HepG2 (cell line): ENCODE measurements around the gene SMARCE1. TPM values are rescaled to one million over a fixed set of nuclear protein-coding genes. Genes with fewer than 3 reads are reported as not detected.
A peak's percentile ranks its signal among the peaks of the same experiment; 100 is the strongest.

Experiments
- ATAC-seq: fragments of 200-7000 bp; cut with Tn5 transposase; 3 replicates; pipeline ENCODE4 v1.9.1; 2020; ENCODE audit warnings: mild to moderate bottlenecking, moderate library complexity
- BruUV-seq: library from RNA; stranded (reverse); fragments of 400-500 nt; replicated peaks from 2 replicates; lab custom pipeline; 2021; lab: Mats Ljungman, UMichigan
- CTCF ChIA-PET: fragments of 300-600 bp; formaldehyde crosslinking; extraction: SDS; loops from one replicate; lab custom pipeline; 2021; ENCODE audit warnings: low total read pairs, inconsistent platforms, low intra/inter-chr PET ratio; lab: Yijun Ruan, JAX
- POLR2A ChIA-PET: fragments of 350-600 bp; sonication (Branson Sonifier 250); formaldehyde crosslinking; loops from one replicate; lab custom pipeline; 2020; ENCODE audit warnings: antibody characterized with exemption, inconsistent platforms; lab: Yijun Ruan, JAX
- DNase-seq: peaks from one replicate; pipeline ENCODE4 v3.0.0-alpha.2; 2015; ENCODE audit warnings: low spot score
- FAIRE-seq: peaks from 3 replicates; lab custom pipeline; 2011; peaks lifted over from hg19 to GRCh38; lab: Jason Lieb, UNC
- H2AFZ ChIP-seq: one replicate; pipeline ENCODE4 v1.6.1; 2011; ENCODE audit warnings: low read length, inconsistent platforms
- H3K27ac ChIP-seq: fragments of 300-600 bp; 3 replicates; pipeline ENCODE4 v1.8.0; 2011; ENCODE audit warnings: mixed run types, mild to moderate bottlenecking, mixed read lengths, low read length, inconsistent platforms; ENCODE audit not compliant: insufficient read depth; ENCODE audit errors: extremely low read length
- H3K27me3 ChIP-seq, 2 experiments: fragments of 200-600 bp in 1 of 2; 2 replicates in 1 of 2; 3 replicates in 1 of 2; pipeline versions ENCODE4 v1.6.0 to v1.8.0; 2011; ENCODE audit warnings: low read length in 2 of 2, mild to moderate bottlenecking in 2 of 2, moderate library complexity in 2 of 2, inconsistent platforms in 1 of 2; ENCODE audit not compliant: insufficient read depth in 2 of 2, control insufficient read depth in 1 of 2
- H3K36me3 ChIP-seq, 2 experiments: fragments of 200-600 bp in 1 of 2; replicated peaks in 1 of 2; 2 replicates in 1 of 2; 3 replicates in 1 of 2; pipeline versions ENCODE4 v1.5.1 to v1.8.0; 2011; ENCODE audit warnings: low read length in 2 of 2, inconsistent platforms in 1 of 2; ENCODE audit not compliant: insufficient read depth in 2 of 2, control insufficient read depth in 1 of 2
- H3K4me1 ChIP-seq: 2 replicates; pipeline ENCODE4 v1.5.1; 2012; ENCODE audit warnings: low read length, inconsistent platforms; ENCODE audit not compliant: insufficient read depth
- H3K4me2 ChIP-seq: 2 replicates; pipeline ENCODE4 v1.6.0; 2011; ENCODE audit warnings: low read depth, low read length, inconsistent platforms
- H3K4me3 ChIP-seq, 3 experiments: fragments of 200-600 bp in 1 of 3; sonication (generic), shearing (Covaris generic) in 1 of 3; replicated peaks in 1 of 3; 2 replicates each; pipeline ENCODE4 v1.5.1; 2011 to 2016; ENCODE audit warnings: low read length in 3 of 3, inconsistent platforms in 2 of 3, low read depth in 2 of 3, mild to moderate bottlenecking in 2 of 3, control low read depth in 1 of 3, mixed read lengths in 1 of 3; ENCODE audit not compliant: insufficient read depth in 1 of 3
- H3K79me2 ChIP-seq: one replicate; pipeline ENCODE4 v1.6.1; 2011; ENCODE audit warnings: low read length, inconsistent platforms; ENCODE audit not compliant: insufficient read depth
- H3K9ac ChIP-seq: 2 replicates; pipeline ENCODE4 v1.6.0; 2011; ENCODE audit warnings: mild to moderate bottlenecking, low read depth, low read length, inconsistent platforms; ENCODE audit not compliant: insufficient read depth
- H3K9me3 ChIP-seq: 2 replicates; pipeline ENCODE4 v1.5.1; 2012; ENCODE audit warnings: mild to moderate bottlenecking, low read length
- H4K20me1 ChIP-seq: 2 replicates; pipeline ENCODE4 v1.6.0; 2011; ENCODE audit warnings: inconsistent platforms, mild to moderate bottlenecking, low read length, moderate library complexity; ENCODE audit not compliant: insufficient read depth
- ARNT ChIP-seq: fragments of 450-650 bp; IDR thresholded peaks from 2 replicates; pipeline ENCODE4 v1.6.1; 2017
- BHLHE40 ChIP-seq: IDR thresholded peaks from 2 replicates; pipeline ENCODE4 v1.6.1; 2011; ENCODE audit warnings: low read length, improper control_type of control experiment
- CHCHD3 ChIP-seq: sonication (generic); formaldehyde crosslinking; IDR thresholded peaks from 2 replicates; pipeline ENCODE4 v1.8.0; 2022; ENCODE audit warnings: mild to moderate bottlenecking, missing genetic modification reagents, moderate library complexity
- FOXA1 ChIP-seq, 2 experiments: fragments of 450-650 bp in 1 of 2; sonication (generic) in 1 of 2; formaldehyde crosslinking in 1 of 2; IDR thresholded peaks; 2 replicates each; pipeline versions ENCODE4 v1.4.0 to v1.6.1; 2016 to 2020; ENCODE audit warnings: missing genetic modification reagents in 1 of 2
- FOXP1 ChIP-seq, 2 experiments: fragments of 450-650 bp in 1 of 2; IDR thresholded peaks; 2 replicates each; pipeline ENCODE4 v1.6.1; 2017 to 2018; ENCODE audit warnings: antibody characterized with exemption in 1 of 2
- POGZ ChIP-seq: sonication (generic); formaldehyde crosslinking; IDR thresholded peaks from 2 replicates; pipeline ENCODE4 v1.4.0; 2020; ENCODE audit warnings: mild to moderate bottlenecking, missing genetic modification reagents
- TGIF2 ChIP-seq: IDR thresholded peaks from 2 replicates; pipeline ENCODE4 v1.6.1; 2016; ENCODE audit warnings: control low read depth, missing compliant biosample characterization
- U2AF2 ChIP-seq: fragments of 200-400 bp; formaldehyde crosslinking; IDR thresholded peaks from 2 replicates; pipeline ENCODE4 v1.6.1; 2017; ENCODE audit warnings: low read depth, mild to moderate bottlenecking, low read length
- ZNF225 ChIP-seq: sonication (generic); formaldehyde crosslinking; IDR thresholded peaks from 2 replicates; pipeline ENCODE4 v1.4.0; 2020; ENCODE audit warnings: mild to moderate bottlenecking, missing genetic modification reagents
- ZNF451 ChIP-seq: sonication (generic); formaldehyde crosslinking; IDR thresholded peaks from 2 replicates; pipeline ENCODE4 v1.5.0; 2020; ENCODE audit warnings: mild to moderate bottlenecking, missing genetic modification reagents
- ZNF768 ChIP-seq: sonication (generic); formaldehyde crosslinking; IDR thresholded peaks from 2 replicates; pipeline ENCODE4 v1.4.0; 2020; ENCODE audit warnings: missing genetic modification reagents
- WGBS: methylation state at CpG from one replicate; pipeline ENCODE4 v1.1.6; 2017; ENCODE audit warnings: low lambda C conversion rate; 5-methylcytosine and 5-hydroxymethylcytosine counted together
- in situ Hi-C: cut with HindIII; loops from 2 replicates; pipeline ENCODE4 v1.10.0; 2017; ENCODE audit warnings: low pct_unique_long_range_greater_than_20kb; ENCODE audit not compliant: extremely low pct_ligation_motif_present
- intact Hi-C: fragments of 100-400 bp; cut with micrococcal nuclease; formaldehyde crosslinking; loops from one replicate; pipeline ENCODE4 v1.10.0; 2022; ENCODE audit not compliant: unreplicated experiment
- polyA plus RNA-seq, 8 experiments: library from polyadenylated mRNA; depleted of rRNA in 3 of 8; stranded (reverse) in 7 of 8; unstranded in 1 of 8; fragments of >200 nt; fragmentation: Illumina TruSeq in 4 of 8; extraction: Trizol in 4 of 8; gene quantifications; 2 replicates each; pipeline versions ENCODE4 v1.2.1 to v1.2.3, GENCODE V29; 2011 to 2016; ENCODE audit warnings: low read depth in 4 of 8, missing spikeins in 1 of 8, mixed read lengths in 1 of 8; ENCODE audit not compliant: insufficient read depth in 1 of 8
- total RNA-seq, 5 experiments: library from RNA; depleted of rRNA; stranded (reverse); fragments of >200 nt; fragmentation: Illumina TruSeq; extraction: Trizol; gene quantifications; 2 replicates each; pipeline ENCODE4 v1.2.3, GENCODE V29; 2016; ENCODE audit warnings: low read depth in 1 of 5
- TF ChIP-seq, protein P1 (sequence below): sonication (generic); formaldehyde crosslinking; IDR thresholded peaks from 2 replicates; pipeline ENCODE4 v1.4.0; 2020; ENCODE audit warnings: missing genetic modification reagents, borderline replicate concordance
- TF ChIP-seq, protein P2 (sequence below): sonication (generic); formaldehyde crosslinking; IDR thresholded peaks from 2 replicates; pipeline ENCODE4 v1.8.1; 2022; ENCODE audit warnings: mild to moderate bottlenecking, missing genetic modification reagents
- TF ChIP-seq, protein P3 (sequence below): sonication (generic); formaldehyde crosslinking; IDR thresholded peaks from 2 replicates; pipeline ENCODE4 v1.5.0; 2020; ENCODE audit warnings: missing genetic modification reagents, mild to moderate bottlenecking, borderline replicate concordance

The SMARCE1 gene
- total and polyA plus RNA-seq, 2 of the 13 experiments (the other 11 are each of a cell fraction or from before 2014, with no cell fraction given): 43.5 to 127 TPM

DNA sequence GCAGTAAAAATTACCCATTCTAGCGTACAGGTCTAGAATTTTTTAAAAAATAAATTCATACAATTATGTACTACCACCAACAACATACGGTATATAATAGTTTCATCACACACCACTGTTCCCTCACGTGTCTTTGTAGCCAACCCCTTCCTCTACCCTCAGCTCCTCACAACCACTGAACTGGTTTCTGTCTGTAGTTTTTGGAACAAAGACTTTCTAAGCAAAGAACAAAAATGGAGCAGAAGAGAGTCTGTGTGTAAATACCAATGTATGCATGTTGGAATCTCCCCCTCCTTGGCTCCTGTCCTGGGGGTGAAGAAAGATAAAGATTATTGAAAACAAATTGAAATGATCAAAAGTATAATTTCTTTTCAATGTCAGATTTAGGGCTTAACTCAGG is 50.5 kb downstream of the SMARCE1 start:
- BruUV-seq: no TSS peak
- no peak overlapping the region for H2AFZ ChIP-seq
- CTCF ChIA-PET: no interaction called here

DNA sequence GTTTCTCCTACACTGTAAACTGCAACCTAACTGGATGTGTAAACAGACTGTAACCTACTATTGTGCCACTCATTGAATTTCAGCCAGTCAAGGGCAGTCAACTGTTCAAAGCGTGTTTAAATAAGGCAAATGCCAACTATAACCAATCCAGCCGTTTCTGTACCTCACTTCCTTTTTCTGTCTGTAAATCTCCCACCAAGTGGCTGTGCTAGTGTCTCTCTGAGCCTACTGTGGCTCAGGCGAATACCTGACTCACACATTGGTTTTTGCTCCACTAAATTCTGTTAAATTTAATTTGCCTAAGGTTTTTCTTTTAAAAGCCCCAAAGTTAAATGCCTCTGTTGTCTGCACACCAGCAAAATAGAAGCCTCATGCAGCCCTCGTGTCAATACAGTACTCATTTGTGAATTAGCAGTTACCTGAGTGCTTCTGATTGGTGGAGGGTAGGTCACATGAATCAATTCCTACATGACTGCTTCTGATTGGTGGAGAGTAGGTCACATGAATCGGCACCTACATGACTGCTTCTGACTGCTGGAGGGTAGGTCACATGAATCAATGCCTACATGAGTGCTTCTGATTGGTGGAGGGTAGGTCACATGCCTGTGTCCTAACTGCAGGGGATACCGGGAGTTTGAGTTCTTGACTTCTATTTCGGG is 51.2 kb downstream of the SMARCE1 start:
- Histone ChIP-seq H4K20me1 (no peaks in the 10 kb centered on the region), H3K27ac (no peak overlapping the region), H3K4me1 (peaks cover 30% of the 10 kb centered on the region), H3K4me3 (no peak overlapping the region), H3K9me3 (no peaks in the 10 kb centered on the region), H3K79me2 (no peaks in the 10 kb centered on the region), H3K36me3 (no peaks in the 10 kb centered on the region), H3K4me2 (no peak overlapping the region), H3K27me3 (peaks cover 0 to 3% of the 10 kb centered on the region in 2 experiments; a peak in 1 of 5 replicates), H3K9ac (no peak overlapping the region), H2AFZ (no peak overlapping the region)
- 47% methylated on average over 7 of the region's 7 CpGs for WGBS
- peak; percentile 37 for FAIRE-seq
- ChIA-PET POLR2A (no interaction called here), CTCF (no interaction called here)
- ATAC-seq: peak; percentile 48; the same call in 2 of the 3 replicates
- DNase-seq: peak; percentile 62
- BruUV-seq: no TSS peak
- in situ Hi-C loops (no loop called here), intact Hi-C loops (no loop called here)
- TF ChIP-seq, protein P1, sequence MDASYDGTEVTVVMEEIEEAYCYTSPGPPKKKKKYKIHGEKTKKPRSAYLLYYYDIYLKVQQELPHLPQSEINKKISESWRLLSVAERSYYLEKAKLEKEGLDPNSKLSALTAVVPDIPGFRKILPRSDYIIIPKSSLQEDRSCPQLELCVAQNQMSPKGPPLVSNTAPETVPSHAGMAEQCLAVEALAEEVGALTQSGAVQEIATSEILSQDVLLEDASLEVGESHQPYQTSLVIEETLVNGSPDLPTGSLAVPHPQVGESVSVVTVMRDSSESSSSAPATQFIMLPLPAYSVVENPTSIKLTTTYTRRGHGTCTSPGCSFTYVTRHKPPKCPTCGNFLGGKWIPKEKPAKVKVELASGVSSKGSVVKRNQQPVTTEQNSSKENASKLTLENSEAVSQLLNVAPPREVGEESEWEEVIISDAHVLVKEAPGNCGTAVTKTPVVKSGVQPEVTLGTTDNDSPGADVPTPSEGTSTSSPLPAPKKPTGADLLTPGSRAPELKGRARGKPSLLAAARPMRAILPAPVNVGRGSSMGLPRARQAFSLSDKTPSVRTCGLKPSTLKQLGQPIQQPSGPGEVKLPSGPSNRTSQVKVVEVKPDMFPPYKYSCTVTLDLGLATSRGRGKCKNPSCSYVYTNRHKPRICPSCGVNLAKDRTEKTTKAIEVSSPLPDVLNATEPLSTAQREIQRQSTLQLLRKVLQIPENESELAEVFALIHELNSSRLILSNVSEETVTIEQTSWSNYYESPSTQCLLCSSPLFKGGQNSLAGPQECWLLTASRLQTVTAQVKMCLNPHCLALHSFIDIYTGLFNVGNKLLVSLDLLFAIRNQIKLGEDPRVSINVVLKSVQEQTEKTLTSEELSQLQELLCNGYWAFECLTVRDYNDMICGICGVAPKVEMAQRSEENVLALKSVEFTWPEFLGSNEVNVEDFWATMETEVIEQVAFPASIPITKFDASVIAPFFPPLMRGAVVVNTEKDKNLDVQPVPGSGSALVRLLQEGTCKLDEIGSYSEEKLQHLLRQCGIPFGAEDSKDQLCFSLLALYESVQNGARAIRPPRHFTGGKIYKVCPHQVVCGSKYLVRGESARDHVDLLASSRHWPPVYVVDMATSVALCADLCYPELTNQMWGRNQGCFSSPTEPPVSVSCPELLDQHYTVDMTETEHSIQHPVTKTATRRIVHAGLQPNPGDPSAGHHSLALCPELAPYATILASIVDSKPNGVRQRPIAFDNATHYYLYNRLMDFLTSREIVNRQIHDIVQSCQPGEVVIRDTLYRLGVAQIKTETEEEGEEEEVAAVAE (CRISPR knock-in tag): peak; percentile 97
- TF ChIP-seq CHCHD3 (CRISPR knock-in tag): no peak
- TF ChIP-seq FOXA1 (IDR thresholded peaks at IDR 0.05): no peak
- 0 out of 2 replicates have a peak, but pooled peaks have one; percentile 22 for TF ChIP-seq FOXA1 (CRISPR knock-in tag; IDR thresholded peaks at IDR 0.05)
- no peak for TF ChIP-seq U2AF2
- TF ChIP-seq POGZ (CRISPR knock-in tag): 0 out of 2 replicates have a peak, but pooled peaks have one; percentile 24
- TF ChIP-seq, protein P2, sequence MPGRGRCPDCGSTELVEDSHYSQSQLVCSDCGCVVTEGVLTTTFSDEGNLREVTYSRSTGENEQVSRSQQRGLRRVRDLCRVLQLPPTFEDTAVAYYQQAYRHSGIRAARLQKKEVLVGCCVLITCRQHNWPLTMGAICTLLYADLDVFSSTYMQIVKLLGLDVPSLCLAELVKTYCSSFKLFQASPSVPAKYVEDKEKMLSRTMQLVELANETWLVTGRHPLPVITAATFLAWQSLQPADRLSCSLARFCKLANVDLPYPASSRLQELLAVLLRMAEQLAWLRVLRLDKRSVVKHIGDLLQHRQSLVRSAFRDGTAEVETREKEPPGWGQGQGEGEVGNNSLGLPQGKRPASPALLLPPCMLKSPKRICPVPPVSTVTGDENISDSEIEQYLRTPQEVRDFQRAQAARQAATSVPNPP: no peak

More for the DNA sequence above, 50.5 kb downstream of the SMARCE1 start:
- 87% methylated on average over 3 of the region's 3 CpGs for WGBS
- intact Hi-C loops: no loop called here
- Histone ChIP-seq H3K4me3 (no peak overlapping the region), H3K27ac (no peak overlapping the region), H3K9me3 (no peaks in the 10 kb centered on the region), H3K4me1 (peaks cover 30% of the 10 kb centered on the region), H3K36me3 (no peaks in the 10 kb centered on the region), H3K27me3 (peaks cover 1 to 3% of the 10 kb centered on the region in 2 experiments; a peak in 1 of 5 replicates), H3K4me2 (no peak overlapping the region), H3K9ac (no peak overlapping the region), H4K20me1 (no peaks in the 10 kb centered on the region), H3K79me2 (no peaks in the 10 kb centered on the region)
- ATAC-seq: no peak
- FAIRE-seq: no peak
- TF ChIP-seq ARNT: no peak
- TF ChIP-seq ZNF768 (CRISPR knock-in tag): no peak
- TF ChIP-seq, protein P3, sequence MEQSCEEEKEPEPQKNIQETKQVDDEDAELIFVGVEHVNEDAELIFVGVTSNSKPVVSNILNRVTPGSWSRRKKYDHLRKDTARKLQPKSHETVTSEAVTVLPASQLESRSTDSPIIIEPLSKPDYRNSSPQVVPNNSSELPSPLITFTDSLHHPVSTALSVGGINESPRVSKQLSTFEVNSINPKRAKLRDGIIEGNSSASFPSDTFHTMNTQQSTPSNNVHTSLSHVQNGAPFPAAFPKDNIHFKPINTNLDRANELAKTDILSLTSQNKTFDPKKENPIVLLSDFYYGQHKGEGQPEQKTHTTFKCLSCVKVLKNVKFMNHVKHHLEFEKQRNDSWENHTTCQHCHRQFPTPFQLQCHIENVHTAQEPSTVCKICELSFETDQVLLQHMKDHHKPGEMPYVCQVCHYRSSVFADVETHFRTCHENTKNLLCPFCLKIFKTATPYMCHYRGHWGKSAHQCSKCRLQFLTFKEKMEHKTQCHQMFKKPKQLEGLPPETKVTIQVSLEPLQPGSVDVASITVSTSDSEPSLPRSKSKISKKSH (CRISPR knock-in tag): no peak
- no peak for TF ChIP-seq ZNF451 (CRISPR knock-in tag)
- TF ChIP-seq TGIF2: no peak
- TF ChIP-seq FOXP1 (IDR thresholded peaks at IDR 0.05): no peak
- no peak for TF ChIP-seq FOXP1 (CRISPR knock-in tag; IDR thresholded peaks at IDR 0.05)
- TF ChIP-seq BHLHE40: no peak
- no peak for TF ChIP-seq ZNF225
- POLR2A ChIA-PET: no interaction called here
- DNase-seq: no peak
- in situ Hi-C loops: no loop called here
